Activated T-helper 1 cell treated with anti-CD3 and anti-CD28 coated beads, Interleukin-2, amount 50 U/mL, for 16 hours (primary cell): ENCODE results near the gene TSPAN18.

Experiments
- DNase-seq, 2 donors: peaks; one replicate each; pipeline ENCODE4 v3.0.0-alpha.2; 2020; ENCODE audit warnings: low read depth in 1 of 2, low spot score in 1 of 2

The TSPAN18 gene

DNA sequence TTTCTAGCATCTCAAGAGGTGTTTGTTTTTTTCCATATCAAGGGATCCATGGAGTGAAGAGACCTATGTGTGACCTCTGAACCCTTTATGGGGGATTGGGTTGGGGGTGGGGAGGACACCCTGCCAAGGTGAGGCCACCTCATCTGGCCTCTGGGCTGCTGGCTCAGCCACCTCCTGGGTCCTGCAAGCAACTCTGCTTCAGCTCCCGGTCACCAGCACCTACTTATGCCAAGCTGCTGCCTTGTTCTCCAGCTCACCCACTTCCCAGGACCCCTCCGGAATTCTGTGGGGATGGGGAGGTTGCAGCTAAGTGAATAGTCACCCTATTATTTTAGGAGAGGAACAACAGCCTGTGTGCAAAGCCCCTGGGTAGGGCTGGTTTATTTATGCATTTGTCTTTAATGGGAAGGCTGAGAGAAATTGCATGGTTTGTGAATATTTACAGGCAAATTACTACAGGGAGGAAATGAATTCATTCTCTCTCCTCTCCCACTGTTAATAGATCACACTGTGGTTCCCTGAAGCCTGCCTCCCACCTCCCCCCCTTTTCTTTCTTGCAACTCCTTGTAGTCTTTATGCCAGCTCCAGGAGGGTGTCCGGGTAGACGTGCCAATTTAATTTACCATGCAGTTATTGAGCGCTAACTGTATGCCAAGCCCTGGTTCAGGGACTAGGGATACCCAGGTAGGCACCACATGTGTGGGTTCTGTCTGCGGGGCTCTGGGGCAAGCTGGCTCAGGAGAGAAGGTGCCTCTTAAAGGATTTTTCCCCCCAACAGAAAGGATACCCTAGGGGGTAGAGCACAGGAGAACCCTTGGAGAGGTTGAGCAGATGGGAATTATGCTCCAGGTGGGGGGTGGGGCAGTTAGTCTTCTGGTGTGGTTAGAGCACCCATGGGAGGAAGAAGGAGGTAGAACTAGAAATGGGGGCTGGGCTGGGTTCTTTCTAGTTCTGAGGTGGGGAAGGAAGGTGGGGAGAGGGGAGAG lies 50.7 kb downstream of the TSPAN18 start:
- no peak for DNase-seq

DNA sequence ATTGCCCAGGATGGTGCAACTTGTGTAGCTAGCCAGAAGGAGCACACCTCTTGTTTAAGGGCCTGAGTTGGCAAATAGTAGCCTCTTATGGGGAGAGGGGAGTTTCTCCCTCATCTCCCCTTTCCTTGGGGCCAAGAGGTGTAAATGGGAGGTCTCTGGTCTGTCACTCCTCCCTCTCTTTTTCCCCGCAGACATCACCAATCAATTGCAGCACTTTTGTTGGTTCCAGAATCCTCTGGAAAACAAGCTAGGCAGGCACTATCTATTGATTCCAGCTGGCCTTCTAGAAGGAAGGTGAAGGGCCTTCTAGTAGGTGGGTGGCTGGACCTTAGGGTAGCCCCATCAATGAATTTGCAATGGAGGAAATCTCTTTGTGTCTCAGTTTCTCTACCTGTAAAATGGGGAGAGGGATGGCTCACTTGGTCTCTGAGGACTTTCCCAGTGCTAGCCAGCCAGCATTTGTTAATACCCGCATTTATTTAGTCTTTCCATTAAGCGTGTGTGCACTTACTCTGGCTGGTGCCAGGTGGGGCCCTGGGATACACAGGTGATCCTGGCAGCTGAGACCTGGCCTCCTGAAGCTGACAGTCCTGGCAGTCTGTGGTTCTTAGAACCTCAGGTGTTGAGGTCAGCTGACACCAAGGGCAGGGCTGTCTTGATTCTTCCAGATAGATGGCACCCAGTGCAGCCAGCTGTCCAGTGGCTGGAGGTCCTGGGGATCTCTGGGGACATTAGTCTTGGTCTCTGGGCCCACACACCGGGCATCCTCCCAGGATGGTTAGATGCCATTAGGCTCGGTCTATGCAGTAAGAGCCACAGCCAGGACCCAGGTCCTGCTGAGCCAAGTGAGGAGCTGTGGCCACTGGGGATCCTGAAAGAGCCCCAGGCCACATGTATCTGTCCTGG lies 51.7 kb downstream of the TSPAN18 start:
- no peak for DNase-seq

DNA sequence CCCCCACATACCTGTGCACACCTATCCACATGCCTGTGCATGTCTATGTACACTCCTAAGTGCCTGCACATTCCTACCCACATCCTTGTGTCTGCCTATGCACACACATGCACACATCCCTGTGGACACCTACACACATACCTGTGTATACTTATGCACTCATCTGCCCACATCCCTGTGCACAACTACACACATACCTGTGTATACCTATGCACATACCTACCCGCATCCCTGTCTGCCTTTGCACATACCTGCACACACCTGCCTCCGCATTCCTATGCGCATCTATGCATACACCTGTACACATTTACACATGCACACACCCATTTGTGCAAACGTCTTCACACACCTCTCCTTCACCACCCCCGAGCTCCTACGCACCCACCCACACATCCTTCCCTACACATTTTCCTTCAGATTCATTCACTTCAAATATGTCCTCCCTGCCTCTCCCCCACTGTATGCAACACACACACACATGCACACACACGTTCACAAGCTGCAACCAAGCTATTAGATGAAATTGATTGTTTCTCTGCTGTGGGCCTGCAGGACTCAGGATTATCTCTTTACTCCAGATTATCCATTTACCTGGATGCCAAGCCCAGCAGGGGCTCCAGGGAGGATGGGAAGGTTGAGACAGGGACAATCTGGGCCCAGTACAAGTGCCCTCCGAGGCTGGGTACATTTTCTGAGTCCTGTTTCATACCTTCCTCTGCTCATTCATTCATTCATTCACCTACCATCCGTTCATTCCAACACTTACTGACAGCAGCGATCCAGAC lies 53.2 kb downstream of the TSPAN18 start:
- no peak for DNase-seq

DNA sequence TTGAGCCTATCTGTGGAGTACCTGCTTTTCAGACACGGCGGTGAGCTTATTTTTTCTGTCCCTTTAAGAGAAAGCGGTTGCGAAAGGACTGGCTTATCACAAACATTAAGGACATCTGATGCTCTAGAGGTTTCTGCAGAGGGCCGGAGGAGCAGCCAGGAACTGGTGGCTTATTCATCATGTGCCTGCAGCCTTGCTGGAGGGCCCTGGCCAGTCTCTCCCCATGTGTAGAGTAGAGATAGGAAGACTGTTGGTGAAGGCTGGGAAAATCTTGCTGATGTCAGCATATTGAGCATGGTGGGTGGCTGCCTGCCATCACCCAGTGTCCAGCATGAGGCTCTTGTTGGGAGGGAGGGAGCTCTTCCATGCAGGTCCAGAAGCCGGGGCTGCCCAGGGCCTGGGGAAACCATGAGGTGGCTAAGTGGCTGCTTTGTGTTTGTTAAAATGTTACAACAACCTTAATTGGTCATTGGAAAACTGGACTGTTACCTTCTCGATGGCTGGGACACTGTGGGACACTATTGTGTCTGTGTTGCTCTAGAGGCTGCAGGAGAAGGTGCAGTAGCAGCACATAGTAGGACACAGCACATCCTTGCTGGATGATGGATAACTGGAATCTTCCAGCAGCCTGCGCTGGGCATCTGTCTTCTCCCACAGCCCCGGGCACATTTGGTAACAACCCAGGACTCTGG lies 54.3 kb downstream of the TSPAN18 start:
- no peak for DNase-seq

DNA sequence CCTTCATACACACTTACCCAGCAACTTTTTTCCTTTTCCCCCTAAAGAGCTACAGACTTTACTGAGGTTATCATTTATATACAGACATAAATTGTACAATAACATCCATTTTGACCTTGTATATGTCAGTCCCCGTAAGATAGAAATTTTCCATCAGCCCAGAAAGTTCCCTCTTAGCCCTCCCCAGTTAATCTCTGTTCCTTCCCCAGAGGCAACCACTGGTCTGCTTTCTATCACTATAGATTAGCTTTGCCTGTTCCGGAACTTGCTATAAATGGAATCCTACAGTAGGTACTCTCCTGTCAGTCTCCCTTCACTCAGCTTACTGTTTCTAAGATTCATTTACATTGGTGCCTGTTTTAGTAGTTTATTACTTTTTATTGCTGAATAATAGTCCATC lies 54.9 kb downstream of the TSPAN18 start:
- DNase-seq: no peak

DNA sequence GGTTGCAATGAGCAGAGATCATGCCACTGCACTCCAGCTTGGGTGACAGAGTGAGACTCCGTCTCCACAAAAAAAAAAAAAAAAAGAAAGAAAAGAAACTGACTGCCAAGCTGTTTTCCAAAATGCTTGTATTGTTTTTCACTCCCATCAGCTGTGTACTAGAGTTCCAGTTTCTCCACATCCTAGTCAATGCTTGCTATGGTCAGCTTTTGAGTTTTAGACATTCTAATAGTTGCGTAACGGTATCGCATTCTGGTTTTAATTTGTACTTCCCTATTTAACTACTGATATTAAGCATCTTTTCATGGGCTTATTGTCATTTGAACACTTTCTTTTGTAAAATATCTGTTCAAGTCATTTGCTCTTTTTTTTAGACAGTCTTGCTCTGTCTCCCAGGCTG lies 55.7 kb downstream of the TSPAN18 start:
- no peak for DNase-seq

DNA sequence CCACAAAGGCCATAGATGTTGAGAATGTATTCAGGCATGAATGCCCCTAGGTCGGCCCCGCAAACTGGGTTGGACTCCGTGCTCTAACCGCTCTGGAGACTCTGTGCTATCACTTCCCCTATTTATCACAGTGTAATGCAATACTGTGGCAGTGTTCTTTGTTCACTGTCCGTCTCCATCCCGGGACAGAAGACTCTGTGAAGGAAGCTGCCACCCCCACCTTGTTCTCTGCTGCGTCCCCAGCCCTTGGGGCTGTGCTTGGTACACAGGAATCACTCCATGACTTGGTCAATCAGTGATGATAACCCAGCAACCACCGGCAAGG lies 57.6 kb downstream of the TSPAN18 start:
- DNase-seq: no peak

DNA sequence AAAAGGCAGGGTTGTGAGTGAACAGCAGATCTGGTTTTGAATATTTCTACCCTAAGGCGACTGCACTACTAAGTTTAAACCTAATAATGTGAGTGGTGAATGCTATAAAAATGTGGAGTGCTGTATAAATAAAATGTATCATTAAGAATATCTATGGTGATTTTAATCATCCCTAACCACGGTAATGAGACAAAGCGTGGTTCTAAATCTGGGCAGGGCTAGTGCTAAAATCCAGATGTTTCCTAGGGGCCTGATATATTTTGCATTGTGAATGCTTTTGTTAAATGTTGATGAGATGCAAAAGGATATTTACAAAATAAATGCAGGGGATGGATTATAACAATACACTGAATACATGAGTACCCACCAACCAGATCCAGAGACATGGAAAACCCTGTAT lies 58.1 kb downstream of the TSPAN18 start:
- no peak for DNase-seq

DNA sequence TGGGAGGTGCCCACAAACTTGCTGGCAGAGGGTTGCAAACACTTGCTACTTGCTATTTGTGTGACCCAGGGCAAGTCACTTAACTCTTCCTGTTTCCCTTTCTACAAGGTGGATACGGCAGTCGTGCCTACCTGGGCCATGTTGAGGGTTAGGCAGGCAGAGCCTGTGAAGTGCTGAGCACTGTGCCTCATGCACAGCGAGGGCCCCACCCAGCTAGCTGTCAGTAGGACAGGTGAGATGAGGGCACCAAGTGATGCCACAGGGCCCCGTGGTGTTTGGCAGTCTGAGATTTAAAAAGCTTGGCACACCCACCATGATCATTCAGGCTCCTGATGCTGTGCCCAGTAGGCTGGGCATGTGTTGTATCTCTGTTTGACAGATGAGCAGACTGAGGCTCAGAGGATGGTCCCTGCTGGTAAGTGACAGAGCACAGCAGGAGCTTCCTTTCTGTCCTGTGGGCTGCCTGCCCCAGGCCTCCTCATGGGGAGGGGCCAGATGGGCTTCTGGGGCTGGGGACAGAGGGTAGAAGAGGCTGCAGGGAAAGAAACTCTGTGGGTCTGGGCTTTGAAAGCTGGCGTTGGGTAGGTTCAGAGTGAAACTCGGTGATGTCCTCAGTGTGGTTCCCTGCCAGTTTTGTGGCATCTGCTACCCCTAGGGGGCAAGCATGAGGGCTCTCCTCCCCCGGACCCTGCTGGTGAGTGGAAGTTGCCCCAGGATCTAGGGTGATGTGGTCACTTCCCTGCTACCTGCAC lies 59.3 kb downstream of the TSPAN18 start:
- DNase-seq: no peak

DNA sequence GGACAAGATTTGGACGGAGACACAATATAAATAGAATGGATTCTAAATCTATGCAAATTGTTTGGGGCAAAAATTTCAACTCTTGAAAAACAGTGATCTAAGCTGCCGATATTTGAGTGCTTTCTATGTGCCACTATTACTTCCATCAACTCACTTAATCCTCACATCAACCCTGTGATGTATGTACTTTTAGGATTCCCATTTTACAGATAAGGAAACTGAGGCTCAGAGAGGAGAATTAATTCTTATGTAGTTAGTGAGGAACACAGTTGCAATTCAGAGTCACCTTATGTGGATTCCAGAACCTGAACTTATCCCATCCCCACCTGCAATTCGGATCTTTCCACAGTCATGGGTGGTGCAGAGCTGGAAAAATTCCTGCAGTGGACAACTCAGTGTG lies 60.3 kb downstream of the TSPAN18 start:
- DNase-seq: no peak

DNA sequence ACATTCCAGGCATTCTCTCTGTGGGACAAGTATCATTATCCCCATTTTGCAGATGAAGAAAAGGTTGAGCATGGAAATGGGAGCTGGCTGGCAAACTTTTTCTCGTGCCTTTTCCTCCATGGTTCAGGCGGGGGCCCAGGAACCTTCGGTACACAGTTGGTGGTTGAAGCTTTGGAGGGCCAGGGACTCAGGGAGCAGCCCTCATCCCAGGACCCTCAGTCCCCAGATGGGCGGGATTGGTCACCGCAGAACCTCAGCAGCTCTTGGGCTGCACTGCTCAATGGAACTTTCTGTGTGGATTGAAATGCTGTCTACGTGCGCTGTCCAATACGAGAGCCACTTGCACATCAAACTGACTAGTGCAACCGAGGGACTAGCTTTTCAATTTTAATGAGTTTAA lies 61.2 kb downstream of the TSPAN18 start:
- DNase-seq: no peak

DNA sequence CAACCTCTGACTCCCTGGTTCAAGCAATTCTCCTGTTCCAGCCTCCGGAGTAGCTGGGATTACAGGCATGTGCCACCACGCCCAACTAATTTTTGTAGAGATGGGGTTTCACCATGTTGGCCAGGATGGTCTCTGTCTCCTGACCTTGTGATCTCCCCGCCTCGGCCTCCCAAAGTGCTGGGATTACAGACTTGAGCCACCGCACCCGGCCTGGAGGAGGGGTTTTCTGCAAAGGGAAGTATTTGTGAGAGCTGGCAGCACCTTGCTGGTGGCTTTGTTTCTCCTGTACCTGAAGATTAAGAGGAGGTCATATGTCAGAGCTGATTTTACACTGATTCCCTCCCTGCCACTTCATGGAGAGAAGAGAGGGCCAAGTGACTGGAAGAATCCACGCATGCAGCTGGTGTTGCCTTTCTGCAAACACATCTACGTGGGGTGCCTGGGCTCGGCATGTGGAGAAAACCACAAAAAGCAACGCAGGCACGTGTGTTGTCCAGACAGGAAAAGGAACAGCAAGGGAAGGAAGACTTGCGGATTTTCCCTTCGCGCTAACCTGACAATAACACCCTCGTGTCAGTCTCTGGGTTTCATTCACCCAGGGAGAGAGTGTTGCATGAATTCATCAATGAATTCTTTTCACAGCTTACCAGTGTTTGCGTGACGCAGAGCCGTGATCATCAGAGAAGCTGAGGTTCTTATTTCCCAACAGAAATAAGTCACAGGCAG lies 61.9 kb downstream of the TSPAN18 start:
- no peak for DNase-seq

DNA sequence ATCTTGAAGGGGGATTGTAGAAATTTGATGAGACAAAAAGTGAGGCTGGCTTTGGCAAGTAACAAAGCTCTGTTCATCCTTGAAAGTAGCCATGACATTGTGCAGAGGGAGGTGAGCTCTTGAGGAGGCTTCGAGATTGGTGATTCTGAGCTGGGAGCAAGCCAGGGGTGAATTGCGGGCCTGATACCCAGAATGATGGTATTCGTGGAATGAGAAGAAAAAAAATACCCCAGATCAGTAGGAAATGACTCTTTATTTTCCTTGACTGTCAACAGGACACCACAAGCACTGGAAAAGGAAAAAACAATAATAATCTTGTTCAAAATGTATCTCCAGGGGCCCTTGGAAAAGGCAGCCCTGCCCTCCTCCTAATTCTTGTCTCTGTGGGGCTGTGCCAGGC lies 62.7 kb downstream of the TSPAN18 start:
- no peak for DNase-seq

DNA sequence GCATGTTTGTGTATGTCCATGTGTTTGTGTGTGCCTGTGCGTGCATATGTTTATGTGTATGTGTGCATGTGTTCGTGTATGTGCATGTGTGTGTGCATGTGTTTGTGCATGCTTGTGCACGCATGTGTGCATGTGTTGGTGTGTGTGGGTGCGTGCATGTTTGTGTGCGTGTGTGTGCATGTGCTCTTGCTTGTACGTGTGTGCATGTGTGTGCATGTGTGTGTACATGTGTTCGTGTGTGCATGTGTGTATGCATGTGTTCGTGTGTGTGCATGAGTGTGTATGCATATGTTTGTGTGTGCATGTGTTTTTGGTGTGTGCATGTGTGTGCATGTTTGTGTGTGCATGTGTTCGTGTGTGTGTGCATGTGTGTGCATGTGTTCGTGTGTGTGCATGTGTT lies 63.4 kb downstream of the TSPAN18 start:
- no peak for DNase-seq

DNA sequence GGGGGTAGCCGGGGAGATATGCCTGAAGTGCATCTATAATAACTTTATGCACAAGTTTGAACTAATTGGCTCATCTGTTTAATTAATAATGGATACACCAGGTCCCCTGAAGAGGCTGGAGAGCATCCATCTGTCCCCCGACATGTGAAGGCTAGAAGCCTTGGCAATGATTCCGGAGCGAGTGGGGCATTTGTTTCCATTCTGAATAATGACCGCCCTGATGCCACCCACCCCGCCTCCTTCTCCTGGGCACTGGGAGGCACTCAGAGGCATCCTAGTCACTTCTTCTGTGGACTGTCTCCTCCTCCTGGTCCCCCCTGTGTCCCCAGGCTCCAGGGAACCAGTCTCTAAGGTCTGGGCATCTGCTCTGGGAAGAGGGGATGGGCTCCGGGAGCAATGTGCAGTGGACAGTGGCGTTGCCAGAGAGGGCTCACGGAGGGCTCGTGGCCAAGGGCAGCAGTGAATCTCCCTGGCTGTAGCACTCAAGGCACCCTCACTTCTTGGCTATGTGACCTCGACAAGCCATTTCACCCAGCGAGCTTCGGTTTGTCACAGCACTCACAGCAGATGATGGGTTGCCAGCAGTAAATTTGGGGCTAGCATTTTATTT lies 64.7 kb downstream of the TSPAN18 start:
- DNase-seq: no peak

DNA sequence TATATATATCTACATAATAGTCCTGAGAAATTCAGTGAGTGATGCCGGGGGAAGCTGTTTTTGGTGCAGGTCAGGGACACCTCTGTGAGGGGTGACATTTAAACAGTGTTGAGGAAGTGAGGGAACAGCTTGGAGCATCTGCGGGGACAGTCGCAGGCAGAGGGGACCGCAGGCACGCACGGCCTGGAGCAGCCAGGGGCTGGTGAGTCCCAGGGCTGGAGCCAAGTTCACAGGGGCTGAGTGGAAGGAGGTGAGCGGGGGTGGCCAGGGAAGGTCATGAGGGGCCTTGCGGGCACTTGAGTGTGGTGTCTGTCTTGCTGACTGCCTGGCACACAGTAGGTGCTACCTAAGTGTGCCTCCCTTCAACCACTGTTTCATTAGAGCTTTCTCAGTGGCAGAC lies 65.4 kb downstream of the TSPAN18 start:
- no peak for DNase-seq

DNA sequence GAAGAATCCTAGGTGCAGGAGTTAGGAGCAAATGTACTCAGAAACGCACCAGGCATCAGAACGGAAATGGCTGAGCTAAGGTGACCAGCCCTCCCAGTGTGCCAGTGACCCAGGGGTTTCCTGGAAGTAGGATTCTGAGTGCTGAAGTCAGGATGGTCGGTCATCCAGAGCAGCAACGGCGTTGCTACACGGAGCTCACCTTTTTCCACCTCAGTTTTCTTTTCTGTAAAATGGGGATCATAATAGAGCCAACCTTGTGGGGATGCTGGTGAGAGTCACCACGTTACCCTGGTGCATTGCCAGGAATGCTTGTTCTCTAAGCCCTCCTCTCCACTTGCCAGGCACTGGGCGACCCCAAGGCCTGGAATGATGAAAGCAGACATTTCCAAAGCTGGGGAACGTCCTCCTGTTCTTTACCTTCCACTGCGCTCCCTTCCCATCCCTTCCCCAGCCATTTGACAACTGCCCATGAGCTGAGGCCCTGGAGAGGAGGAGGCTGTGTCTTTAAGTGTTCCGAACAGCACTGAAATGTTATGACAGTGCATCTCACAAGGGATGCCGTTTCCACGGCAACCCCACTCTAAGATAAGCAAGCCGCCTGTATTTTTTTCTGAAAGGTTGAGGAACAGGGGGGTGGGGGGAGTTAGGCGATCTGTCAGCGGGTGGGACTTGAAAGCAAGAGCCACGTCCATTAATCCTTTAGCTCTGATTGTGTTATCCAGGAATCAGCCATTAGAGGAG lies 66.8 kb downstream of the TSPAN18 start:
- no peak for DNase-seq

DNA sequence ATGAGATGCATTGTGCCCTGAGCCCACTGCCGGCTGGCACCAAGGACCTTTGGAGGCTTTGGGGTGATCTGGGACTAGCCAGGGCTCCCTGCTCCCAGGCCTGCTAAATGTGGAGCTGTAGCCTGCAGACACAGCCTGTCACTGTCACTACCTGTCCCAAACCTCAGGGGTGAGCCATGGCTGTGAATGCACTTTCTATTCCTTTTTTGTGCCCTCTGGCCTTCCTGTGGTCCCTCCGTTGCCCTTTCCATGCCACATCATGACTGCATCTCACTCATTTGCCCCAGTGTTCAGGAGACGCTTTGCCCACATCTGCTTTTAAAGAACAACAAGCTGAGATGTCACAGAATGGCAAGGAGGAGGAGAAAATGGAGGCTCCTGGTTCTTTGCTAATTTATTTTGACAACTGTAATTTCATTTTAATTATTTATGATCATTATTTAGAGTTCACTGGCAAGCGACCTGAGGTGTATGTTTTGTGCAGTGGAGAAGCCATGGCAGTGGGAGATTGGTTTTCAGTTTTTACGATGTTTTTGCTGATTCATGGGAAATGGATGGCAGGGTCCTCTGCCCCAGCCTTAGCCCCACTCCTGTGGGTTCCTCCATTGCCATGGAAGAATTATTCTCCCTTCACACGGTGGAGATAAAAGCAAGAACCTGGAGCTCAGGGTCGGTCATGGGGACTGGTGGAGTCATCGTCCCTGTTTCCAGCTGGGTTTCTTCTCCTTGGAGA lies 69.2 kb downstream of the TSPAN18 start:
- no peak for DNase-seq
